Femur (tissue), 1 donor: ENCODE measurements around the gene SUPT6H.
A peak's percentile ranks its signal among the peaks of the same experiment; 100 is the strongest.
"Not testable (repeated sequence)": the region's sequence is repeated elsewhere in the genome, so short reads cannot be mapped to it uniquely, and the experiment has no call there.

ENCODE experiments used
- DNase-seq: peaks from one replicate; pipeline ENCODE4 v3.0.0-alpha.2; 2017

The SUPT6H gene

GRCh38 chr17:28655160-28655559 lies 6.8 kb upstream of the SUPT6H start:
- DNase-seq = no peak

DNA sequence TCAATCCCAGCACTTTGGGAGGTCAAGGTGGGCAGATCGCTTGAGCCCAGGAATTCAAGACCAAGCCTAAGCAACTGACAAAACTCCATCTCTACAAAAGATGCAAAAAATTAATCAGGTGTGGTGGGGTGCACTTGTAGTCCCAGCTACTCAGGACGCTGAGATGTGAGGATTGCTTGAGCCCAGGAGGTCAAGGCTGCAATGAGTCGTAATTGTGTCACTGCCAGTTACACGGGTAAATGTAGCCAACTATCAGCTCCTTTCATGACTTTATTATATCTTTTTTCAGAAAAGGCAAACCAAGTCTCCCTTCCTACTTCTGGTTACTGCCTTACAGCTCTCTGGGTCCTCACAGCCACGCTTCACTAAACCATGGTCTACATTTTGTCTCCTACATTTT lies 4.2 kb upstream of the SUPT6H start:
- DNase-seq = no peak

- not testable (repeated sequence) for DNase-seq
Observed at GRCh38 chr17:28658342-28658741, 3.7 kb upstream of the SUPT6H start.

- not testable (repeated sequence) for DNase-seq
Observed at GRCh38 chr17:28658766-28659496, 3.1 kb upstream of the SUPT6H start.

DNA sequence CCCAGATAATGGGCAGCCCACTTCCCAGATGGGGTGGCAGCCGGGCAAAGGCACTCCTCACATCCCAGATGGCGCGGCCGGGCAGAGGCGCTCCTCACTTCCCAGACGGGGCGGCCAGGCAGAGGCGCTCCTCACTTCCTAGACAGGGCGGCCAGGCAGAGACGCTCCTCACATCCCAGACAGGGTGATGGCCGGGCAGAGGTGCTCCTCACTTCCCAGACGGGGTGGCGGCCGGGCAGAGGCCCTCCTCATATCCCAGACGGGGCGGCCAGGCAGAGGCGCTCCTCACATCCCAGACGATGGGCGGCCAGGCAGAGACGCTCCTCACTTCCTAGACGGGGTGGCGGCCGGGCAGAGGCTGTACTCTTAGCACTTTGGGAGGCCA lies 2.5 kb upstream of the SUPT6H start:
- DNase-seq = not testable (repeated sequence)

GRCh38 chr17:28662527-28662829 lies 473 bp downstream of the SUPT6H start:
- no peak for DNase-seq

DNA sequence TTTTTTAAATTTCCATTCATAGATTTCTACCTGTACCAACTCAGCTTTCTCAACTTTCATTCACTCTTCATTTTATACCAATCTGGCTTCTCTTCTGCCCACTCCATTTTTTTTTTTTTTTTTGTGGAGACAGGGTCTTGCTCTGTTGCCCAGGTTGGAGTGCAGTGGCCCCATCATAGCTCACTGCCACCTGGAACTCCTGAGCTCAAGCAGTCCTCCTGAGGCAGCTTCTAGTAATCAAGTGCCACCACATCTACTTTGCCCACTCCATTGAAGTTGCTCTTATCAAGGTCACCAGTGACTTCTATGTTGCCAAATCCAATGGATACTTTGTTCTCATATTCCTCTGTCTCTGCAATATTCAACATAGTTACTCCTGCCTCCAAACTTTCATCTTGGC lies 1.7 kb downstream of the SUPT6H start:
- DNase-seq = no peak

- no peak for DNase-seq
Observed at GRCh38 chr17:28665994-28666393, 4.0 kb downstream of the SUPT6H start.

GRCh38 chr17:28667870-28668269 lies 5.9 kb downstream of the SUPT6H start:
- no peak for DNase-seq

DNA sequence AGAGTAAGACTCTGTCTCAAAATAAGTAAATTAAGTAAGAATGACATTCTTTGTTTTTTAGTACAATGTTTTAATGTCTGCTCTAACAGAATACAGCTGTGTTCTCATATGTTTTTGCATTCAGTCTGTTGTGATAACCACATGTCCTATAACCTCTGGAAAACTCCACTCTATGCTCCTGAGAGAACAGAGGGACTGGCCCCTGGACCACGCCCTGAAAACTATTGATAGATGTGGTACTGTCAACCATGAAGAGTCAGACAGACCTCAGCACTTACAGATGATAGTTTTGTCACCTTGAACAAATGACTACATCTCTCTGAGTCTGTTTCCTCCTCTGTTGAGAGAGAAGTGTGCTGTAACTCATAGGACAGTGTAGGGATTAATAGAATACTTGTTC lies 7.9 kb downstream of the SUPT6H start:
- no peak for DNase-seq

- DNase-seq = no peak
Observed at GRCh38 chr17:28675490-28675889, 13.5 kb downstream of the SUPT6H start.

DNA sequence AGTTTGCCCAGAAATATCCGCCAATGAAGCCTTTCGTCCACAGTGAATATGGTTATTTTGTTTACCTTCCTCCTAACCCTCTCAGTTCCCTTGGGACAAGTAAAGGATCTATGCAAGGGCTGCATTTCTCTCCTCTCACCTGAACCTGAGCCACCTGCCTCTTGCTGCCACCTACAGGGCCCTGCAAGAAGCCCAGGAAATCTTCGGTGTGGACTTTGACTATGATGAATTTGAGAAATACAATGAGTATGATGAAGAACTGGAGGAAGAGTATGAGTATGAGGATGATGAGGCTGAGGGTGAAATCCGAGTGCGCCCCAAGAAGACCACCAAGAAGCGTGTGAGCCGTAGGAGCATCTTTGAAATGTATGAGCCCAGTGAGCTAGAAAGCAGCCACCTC lies 14.0 kb downstream of the SUPT6H start:
- no peak for DNase-seq

DNA sequence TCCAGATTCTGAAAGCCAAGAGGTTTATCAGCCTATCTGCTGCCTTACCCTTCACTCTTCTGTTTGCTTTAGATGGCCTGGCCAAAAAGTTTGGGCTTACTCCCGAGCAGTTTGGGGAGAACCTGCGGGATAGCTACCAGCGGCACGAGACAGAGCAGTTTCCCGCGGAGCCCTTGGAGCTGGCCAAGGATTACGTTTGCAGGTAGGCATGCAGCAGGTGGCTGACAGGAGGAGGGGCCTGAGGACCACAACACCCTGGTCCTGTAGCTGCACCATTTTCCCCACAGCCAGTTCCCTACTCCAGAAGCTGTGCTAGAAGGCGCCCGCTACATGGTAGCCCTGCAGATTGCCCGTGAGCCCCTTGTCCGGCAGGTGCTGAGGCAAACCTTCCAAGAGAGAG lies 20.6 kb downstream of the SUPT6H start:
- no peak for DNase-seq

GRCh38 chr17:28684963-28685362 lies 23.0 kb downstream of the SUPT6H start:
- DNase-seq = peak; percentile 35

GRCh38 chr17:28685366-28685765 lies 23.4 kb downstream of the SUPT6H start:
- DNase-seq = no peak

DNA sequence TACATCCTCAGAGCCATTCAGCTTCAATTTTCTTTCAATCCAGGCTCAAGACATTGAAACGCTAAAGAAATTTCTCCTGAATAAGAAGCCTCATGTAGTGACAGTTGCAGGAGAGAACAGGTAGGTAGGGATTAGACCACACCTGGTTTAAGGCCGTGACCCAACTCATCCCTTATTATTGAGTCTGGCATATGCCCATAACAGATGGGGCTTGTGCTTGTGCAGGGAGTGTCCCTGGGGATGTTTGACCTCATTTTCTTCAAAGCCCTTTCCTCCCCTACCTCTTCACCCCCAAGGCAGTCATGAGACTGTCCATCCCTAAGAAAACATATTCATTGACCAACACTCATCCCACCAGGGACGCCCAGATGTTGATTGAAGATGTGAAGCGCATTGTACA lies 24.3 kb downstream of the SUPT6H start:
- no peak for DNase-seq

- no peak for DNase-seq
Observed at GRCh38 chr17:28688481-28688880, 26.5 kb downstream of the SUPT6H start.

DNA sequence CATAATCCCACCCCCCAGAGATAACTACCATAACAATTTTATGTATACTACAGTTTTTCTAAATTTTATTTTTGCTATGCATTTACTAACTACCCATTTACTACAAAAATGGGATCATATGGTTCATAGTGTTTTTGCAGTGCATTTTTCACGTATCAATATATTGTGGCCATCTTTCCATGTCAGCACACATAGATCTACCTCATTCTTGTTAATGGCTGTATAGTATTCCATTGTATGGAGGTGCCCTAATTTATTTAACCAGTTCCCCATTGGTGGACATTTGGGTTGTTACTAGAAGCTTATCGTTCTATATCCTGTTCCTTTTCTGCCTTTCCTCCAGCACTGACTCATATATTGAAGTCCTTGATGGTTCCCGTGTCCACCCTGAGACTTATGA lies 27.0 kb downstream of the SUPT6H start:
- DNase-seq = no peak

DNA sequence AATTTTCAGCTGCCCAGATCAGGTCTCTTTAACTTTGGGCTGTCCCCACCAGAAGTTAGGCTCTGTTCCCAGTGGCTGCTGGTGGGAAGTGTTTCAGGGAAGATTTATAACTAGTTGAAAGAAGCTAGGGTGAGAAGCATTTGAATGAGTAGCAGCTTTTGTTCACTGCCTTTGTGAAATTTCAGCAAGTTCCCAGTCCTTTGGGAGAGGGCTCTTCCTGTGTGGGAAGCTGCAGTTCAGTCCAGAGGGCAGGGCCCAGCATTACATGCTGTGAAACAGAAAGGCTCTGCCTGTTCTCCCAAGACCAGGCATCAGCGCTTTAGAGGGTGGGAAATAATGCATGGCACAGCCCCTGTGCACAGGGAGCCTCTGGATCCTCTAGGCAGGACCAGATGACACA lies 31.9 kb downstream of the SUPT6H start:
- DNase-seq = no peak

DNA sequence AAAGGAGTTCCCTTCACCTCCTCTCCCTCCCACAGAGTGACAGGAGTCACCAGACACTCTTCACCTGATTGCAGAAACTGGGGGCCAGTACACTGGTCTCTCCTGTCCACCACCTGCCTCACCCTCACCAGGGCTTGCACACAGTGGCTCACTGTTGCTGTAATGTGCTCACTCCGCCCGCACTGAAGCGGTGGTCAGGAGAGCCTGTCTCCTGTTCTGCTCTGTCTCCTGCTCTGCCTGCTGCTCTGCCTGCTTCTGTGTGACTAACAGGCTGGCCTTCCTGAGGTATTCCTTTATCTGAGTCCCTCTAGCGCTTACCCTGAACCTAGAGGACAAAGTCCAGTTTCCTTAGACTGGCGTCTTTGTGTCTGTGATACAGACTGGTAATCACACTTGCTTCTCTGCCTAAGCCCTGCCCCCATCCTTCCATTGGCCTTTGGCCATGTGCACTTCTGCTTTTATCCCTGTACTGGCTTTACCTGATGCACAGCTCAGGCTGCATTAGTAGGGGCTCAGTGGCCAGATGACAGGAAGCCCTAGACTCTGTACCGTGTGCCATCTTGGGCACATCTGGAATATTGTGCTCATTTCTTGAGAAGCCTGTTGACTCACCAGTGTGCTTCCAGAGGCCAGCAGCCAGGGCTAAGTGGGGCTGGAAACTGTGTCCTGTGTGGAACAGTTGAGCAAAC lies 36.4 kb downstream of the SUPT6H start:
- DNase-seq = no peak

GRCh38 chr17:28700278-28700677 lies 38.3 kb downstream of the SUPT6H start:
- DNase-seq = no peak

GRCh38 chr17:28700830-28701492 lies 39.0 kb downstream of the SUPT6H start:
- DNase-seq = no peak

GRCh38 chr17:28702026-28702751 lies 40.2 kb downstream of the SUPT6H start:
- DNase-seq = no peak

GRCh38 chr17:28702752-28703150 lies 40.7 kb downstream of the SUPT6H start:
- no peak for DNase-seq
